ENCODE results near the gene LAMTOR4. TPM values are rescaled to one million over a fixed set of nuclear protein-coding genes. Genes with fewer than 3 reads are reported as not detected.

LAMTOR4 gene
- total and polyA plus RNA-seq, 2 of the 13 experiments (the other 11 are each of a cell fraction or from before 2014, with no cell fraction given): 115 to 118 TPM

GRCh38 chr7:100126931-100127865 lies 21.5 kb upstream of the LAMTOR4 start, which contains the start of gene MBLAC1 (continued):
- TF ChIP-seq ZNF710 (CRISPR knock-in tag; IDR thresholded peaks at IDR 0.05; ENCODE audit: borderline replicate concordance) (0 out of 2 replicates have a peak, but pooled peaks have one; percentile 15), RBFOX2 (IDR thresholded peaks at IDR 0.05; ENCODE audit: low read depth, low read length) (peak; percentile 80), THAP9 (CRISPR knock-in tag; IDR thresholded peaks at IDR 0.05; ENCODE audit: borderline replicate concordance) (peak; percentile 64; the same call in 1 of the 2 replicates), RXRA (CRISPR knock-in tag; IDR thresholded peaks at IDR 0.05) (0 out of 2 replicates have a peak, but pooled peaks have one; percentile 11), ZBTB8A (CRISPR knock-in tag; IDR thresholded peaks at IDR 0.05; ENCODE audit: borderline replicate concordance, low read depth) (0 out of 2 replicates have a peak, but pooled peaks have one; percentile 42), NFE2L1 (CRISPR knock-in tag; IDR thresholded peaks at IDR 0.05; ENCODE audit: borderline replicate concordance) (no peak), RARG (CRISPR knock-in tag; IDR thresholded peaks at IDR 0.05; ENCODE audit: low read depth) (no peak), ZNF256 (CRISPR knock-in tag; conservative IDR thresholded peaks at IDR 0.05) (no peak; the same call in 1 of the 2 replicates), KLF6 (CRISPR knock-in tag; IDR thresholded peaks at IDR 0.05) (no peak), TEAD3 (CRISPR knock-in tag; optimal IDR thresholded peaks at IDR 0.05; ENCODE audit: borderline replicate concordance) (peak; percentile 29), DRAP1 (CRISPR knock-in tag; IDR thresholded peaks at IDR 0.05) (peak; percentile 86), ZNF75D (CRISPR knock-in tag; IDR thresholded peaks at IDR 0.05; ENCODE audit: borderline replicate concordance) (no peak), FOXC1 (CRISPR knock-in tag; IDR thresholded peaks at IDR 0.05; ENCODE audit: borderline replicate concordance) (peak; percentile 80), ZNF766 (CRISPR knock-in tag; IDR thresholded peaks at IDR 0.05; ENCODE audit: borderline replicate concordance) (0 out of 2 replicates have a peak, but pooled peaks have one; percentile 9), PHF8 (CRISPR knock-in tag; IDR thresholded peaks at IDR 0.05) (peak; percentile 82), NKX3-1 (CRISPR knock-in tag; IDR thresholded peaks at IDR 0.05) (peak; percentile 70; the same call in 1 of the 2 replicates), STAT6 (CRISPR knock-in tag; IDR thresholded peaks at IDR 0.05; ENCODE audit: borderline replicate concordance) (0 out of 2 replicates have a peak, but pooled peaks have one; percentile 15), RFXAP (CRISPR knock-in tag; IDR thresholded peaks at IDR 0.05; ENCODE audit: borderline replicate concordance) (peak; percentile 32; the same call in 1 of the 2 replicates), ZSCAN12 (CRISPR knock-in tag; IDR thresholded peaks at IDR 0.05) (peak; percentile 55; the same call in 1 of the 2 replicates), ZNF430 (CRISPR knock-in tag; IDR thresholded peaks at IDR 0.05) (peak; percentile 13)
